ENCODE measurements around the gene MLC1. TPM values are rescaled to one million over a fixed set of nuclear protein-coding genes. Genes with fewer than 3 reads are reported as not detected.

MLC1 gene
- total RNA-seq, 1 donor from 2014 or later = 0.66 TPM

GRCh38 chr22:50074551-50075530 is 10.4 kb downstream of the MLC1 start:
- TF ChIP-seq CTCF (IDR thresholded peaks at IDR 0.05; ENCODE audit: borderline replicate concordance) = no peak
- intact Hi-C loops (cut with micrococcal nuclease) = no loop called here
- no peaks in the 10 kb centered on the region for H3K36me3 ChIP-seq
- peaks cover 61% of the 10 kb centered on the region for H3K27me3 ChIP-seq (ENCODE audit: low read depth)
- H3K4me3 ChIP-seq = no peak overlapping the region
- H3K4me1 ChIP-seq = no peaks in the 10 kb centered on the region
- no peak for DNase-seq
- no peak overlapping the region for H3K27ac ChIP-seq (replicated peaks)
- no peaks in the 10 kb centered on the region for H3K9me3 ChIP-seq (replicated peaks)

DNA sequence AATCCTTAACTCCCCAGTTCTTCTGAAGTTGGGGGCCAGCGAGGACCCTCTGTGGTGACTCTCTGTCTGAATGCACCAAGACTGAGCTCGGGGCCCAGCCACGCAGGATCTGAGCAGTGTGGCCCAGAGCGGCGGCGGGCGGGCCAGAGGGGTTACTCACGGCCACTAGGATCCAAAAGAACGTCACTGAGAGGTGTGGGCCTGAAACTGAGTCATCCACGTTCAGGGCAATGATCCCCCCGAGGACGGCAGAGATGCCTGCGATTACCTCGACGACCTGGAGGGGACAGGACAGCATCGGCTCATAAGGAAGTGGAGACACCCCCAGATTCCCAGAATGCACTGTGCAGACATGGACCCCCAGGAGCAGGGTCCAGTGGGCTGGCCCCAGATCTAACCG is 11.2 kb downstream of the MLC1 start:
- TF ChIP-seq CTCF (IDR thresholded peaks at IDR 0.05; ENCODE audit: borderline replicate concordance) = no peak
- intact Hi-C loops (cut with micrococcal nuclease) = no loop called here
- Histone ChIP-seq H3K4me3 (no peak overlapping the region), H3K4me1 (no peaks in the 10 kb centered on the region), H3K36me3 (no peaks in the 10 kb centered on the region), H3K27ac (replicated peaks) (no peak overlapping the region), H3K9me3 (replicated peaks) (no peaks in the 10 kb centered on the region), H3K27me3 (ENCODE audit: low read depth) (peaks cover 60% of the 10 kb centered on the region)
- no peak for DNase-seq

- intact Hi-C loops (cut with micrococcal nuclease) = no loop called here
Measured at GRCh38 chr22:50072714-50073538, 12.3 kb downstream of the MLC1 start.

DNA sequence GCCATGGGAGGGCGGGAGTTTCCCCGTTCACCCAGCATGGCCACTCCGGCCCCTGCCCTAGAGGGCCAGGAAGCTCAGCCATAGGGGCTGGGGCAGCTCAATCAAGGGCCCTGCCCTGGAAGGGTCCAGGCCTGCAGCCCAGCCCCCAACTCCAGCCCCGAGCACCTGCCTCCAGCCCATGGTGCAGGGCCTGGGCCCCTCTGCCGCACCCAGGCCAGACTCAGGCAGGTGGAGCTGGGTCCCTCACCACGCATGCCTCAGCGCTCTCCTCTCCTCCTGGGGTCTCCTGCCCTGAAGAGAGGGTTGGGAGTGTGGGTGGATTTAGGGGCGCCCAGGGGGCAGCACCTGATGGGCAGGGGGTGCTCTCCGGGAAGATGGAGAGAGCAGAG is 13.1 kb downstream of the MLC1 start:
- no peak for TF ChIP-seq CTCF (IDR thresholded peaks at IDR 0.05; ENCODE audit: borderline replicate concordance)
- intact Hi-C loops (cut with micrococcal nuclease) = no loop called here

More at GRCh38 chr22:50072714-50073538, 12.3 kb downstream of the MLC1 start:
- no peak for DNase-seq
- Histone ChIP-seq H3K27ac (replicated peaks) (no peak overlapping the region), H3K27me3 (ENCODE audit: low read depth) (peaks cover 54% of the 10 kb centered on the region), H3K4me1 (no peaks in the 10 kb centered on the region), H3K4me3 (no peak overlapping the region), H3K9me3 (replicated peaks) (no peaks in the 10 kb centered on the region), H3K36me3 (no peaks in the 10 kb centered on the region)
- TF ChIP-seq CTCF (IDR thresholded peaks at IDR 0.05; ENCODE audit: borderline replicate concordance) = no peak

GRCh38 chr22:50071432-50072166 is 13.6 kb downstream of the MLC1 start:
- intact Hi-C loops (cut with micrococcal nuclease) = no loop called here
- H3K36me3 ChIP-seq = no peaks in the 10 kb centered on the region
- no peak for TF ChIP-seq CTCF (IDR thresholded peaks at IDR 0.05; ENCODE audit: borderline replicate concordance)
- no peaks in the 10 kb centered on the region for H3K9me3 ChIP-seq (replicated peaks)
- no peaks in the 10 kb centered on the region for H3K4me1 ChIP-seq
- H3K27me3 ChIP-seq (ENCODE audit: low read depth) = peaks cover 55% of the 10 kb centered on the region
- DNase-seq = no peak
- no peak overlapping the region for H3K4me3 ChIP-seq
- no peak overlapping the region for H3K27ac ChIP-seq (replicated peaks)

More for the DNA sequence above, 13.1 kb downstream of the MLC1 start:
- H3K27me3 ChIP-seq (ENCODE audit: low read depth) = peaks cover 50% of the 10 kb centered on the region
- no peak overlapping the region for H3K4me3 ChIP-seq
- H3K9me3 ChIP-seq (replicated peaks) = no peaks in the 10 kb centered on the region
- H3K27ac ChIP-seq (replicated peaks) = no peak overlapping the region
- no peaks in the 10 kb centered on the region for H3K36me3 ChIP-seq
- no peak for DNase-seq
- H3K4me1 ChIP-seq = no peaks in the 10 kb centered on the region

Data from left ventricle myocardium inferior (tissue), 1 donor.